Fibroblast of lung (primary cell): ENCODE results near the gene ODF2. TPM values are rescaled to one million over a fixed set of nuclear protein-coding genes. Genes with fewer than 3 reads are reported as not detected.
"Not testable (repeated sequence)": the region's sequence is repeated elsewhere in the genome, so short reads cannot be mapped to it uniquely, and the experiment has no call there.

Source experiments
- DNase-seq, 2 donors: peaks; one replicate each; pipeline versions ENCODE4 v3.0.0 to v3.0.0-alpha.2; 2010; ENCODE audit warnings: low read depth in 2 of 2
- H2AFZ ChIP-seq: 2 replicates; pipeline ENCODE4 v1.5.1; 2012; ENCODE audit warnings: low read length, control low read depth, inconsistent platforms
- H3K27ac ChIP-seq: 2 replicates; pipeline ENCODE4 v1.5.1; 2011; ENCODE audit warnings: low read length, control low read depth; ENCODE audit not compliant: insufficient read depth
- H3K27me3 ChIP-seq: 2 replicates; pipeline ENCODE4 v1.5.1; 2011; ENCODE audit warnings: mild to moderate bottlenecking, low read length; ENCODE audit not compliant: control insufficient read depth, insufficient read depth
- H3K36me3 ChIP-seq: 2 replicates; pipeline ENCODE4 v1.5.1; 2011; ENCODE audit warnings: low read length; ENCODE audit not compliant: control insufficient read depth, insufficient read depth
- H3K4me1 ChIP-seq: 2 replicates; pipeline ENCODE4 v1.5.1; 2011; ENCODE audit warnings: low read length; ENCODE audit not compliant: control insufficient read depth, insufficient read depth; ENCODE audit errors: extremely low read depth
- H3K4me2 ChIP-seq: 2 replicates; pipeline ENCODE4 v1.5.1; 2011; ENCODE audit warnings: low read length, control low read depth; ENCODE audit not compliant: insufficient read depth; ENCODE audit errors: extremely low read depth
- H3K4me3 ChIP-seq, 4 experiments: fragments of 200-600 bp in 1 of 4; sonication (generic) in 1 of 4; replicated peaks in 1 of 4; 2 replicates each; pipeline ENCODE4 v1.5.1; 2011 to 2016; ENCODE audit warnings: low read length in 4 of 4, low read depth in 3 of 4, mild to moderate bottlenecking in 3 of 4, control low read depth in 2 of 4, inconsistent platforms in 1 of 4, mixed read lengths in 1 of 4; ENCODE audit not compliant: insufficient read depth in 1 of 4; ENCODE audit errors: control extremely low read depth in 1 of 4
- H3K79me2 ChIP-seq: 2 replicates; pipeline ENCODE4 v1.5.1; 2012; ENCODE audit warnings: mild to moderate bottlenecking, low read length, inconsistent platforms; ENCODE audit not compliant: control insufficient read depth, insufficient read depth
- H3K9ac ChIP-seq: 2 replicates; pipeline ENCODE4 v1.5.1; 2011; ENCODE audit warnings: mild to moderate bottlenecking, low read length, control low read depth; ENCODE audit not compliant: insufficient read depth
- H3K9me3 ChIP-seq: 2 replicates; pipeline ENCODE4 v1.5.1; 2012; ENCODE audit warnings: low read depth, low read length; ENCODE audit not compliant: control insufficient read depth, insufficient read depth
- H4K20me1 ChIP-seq: 2 replicates; pipeline ENCODE4 v1.5.1; 2011; ENCODE audit warnings: low read length; ENCODE audit not compliant: control insufficient read depth, insufficient read depth; ENCODE audit errors: extremely low read depth
- CTCF ChIP-seq, 2 donors: IDR thresholded peaks in 1 of 2; conservative IDR thresholded peaks in 1 of 2; 1 replicate in 1 of 2; 2 replicates in 1 of 2; pipeline ENCODE4 v1.5.1; 2011 to 2012; ENCODE audit warnings: low read length in 2 of 2, control low read depth in 1 of 2, inconsistent platforms in 1 of 2, low read depth in 1 of 2, mild to moderate bottlenecking in 1 of 2
- EZH2 ChIP-seq: IDR thresholded peaks from 2 replicates; pipeline ENCODE4 v1.5.1; 2012; ENCODE audit warnings: low read length, control low read depth, mild to moderate bottlenecking; ENCODE audit errors: missing control alignments
- polyA plus RNA-seq, 2 donors: library from polyadenylated mRNA; depleted of rRNA in 1 of 2; stranded (reverse) in 1 of 2; unstranded in 1 of 2; fragments of >200 nt; gene quantifications; 2 replicates each; pipeline ENCODE4 v1.2.1, GENCODE V29; 2011 to 2012; ENCODE audit warnings: missing spikeins in 1 of 2
- total RNA-seq: library from RNA; depleted of rRNA; stranded (reverse); fragments of >200 nt; gene quantifications from 2 replicates; pipeline ENCODE4 v1.2.1, GENCODE V29; 2014

ODF2 gene
- total and polyA plus RNA-seq, 2 donors (not counting 1 experiment from before 2014, with no cell fraction given) = 10.2 to 20.6 TPM

DNA sequence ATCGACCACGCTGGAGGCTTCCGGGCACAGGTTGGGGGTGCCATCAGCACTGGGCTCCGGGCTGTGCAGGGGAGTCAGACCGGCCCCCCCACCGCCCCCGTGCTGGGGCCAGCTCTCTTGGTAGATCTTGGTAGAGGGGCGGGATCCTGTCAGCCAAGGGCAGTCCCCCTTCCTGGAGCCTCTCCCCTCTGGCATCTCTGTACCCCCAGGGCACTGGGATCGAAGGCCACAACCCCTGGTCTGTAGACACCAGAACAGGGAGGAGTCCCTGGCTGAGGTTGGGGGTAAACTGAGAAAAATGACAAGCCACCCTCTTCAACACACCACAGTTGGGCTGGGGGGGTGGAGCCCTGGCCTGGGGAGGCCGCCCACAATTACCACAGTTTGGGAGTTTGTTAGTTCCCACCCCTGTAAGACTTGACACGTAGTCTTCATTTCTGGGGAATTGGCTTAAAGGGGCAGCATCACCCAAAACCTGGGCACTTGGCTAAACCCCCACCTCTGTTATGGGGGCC, 34.3 kb upstream of the ODF2 start:
- peak overlapping the region; percentile 61 to 87 (median 78) for H3K4me3 ChIP-seq
- H3K27ac ChIP-seq = peak overlapping the region; percentile 26
- TF ChIP-seq EZH2 (no peak), CTCF (conservative IDR thresholded peaks at IDR 0.05 in 1 of 2, IDR thresholded peaks at IDR 0.05 in 1 of 2; ENCODE audit: low read depth in 1 of 2, low read length in 2 of 2) (no peak)
- peaks cover 8% of the 10 kb centered on the region for H3K36me3 ChIP-seq
- peak in 1 of 2 donors; percentile 61 for DNase-seq
- peaks cover under 1% of the 10 kb centered on the region for H3K27me3 ChIP-seq
- H3K9ac ChIP-seq = peak overlapping the region; percentile 65
- H2AFZ ChIP-seq = peak overlapping the region; percentile 57
- no peaks in the 10 kb centered on the region for H3K9me3 ChIP-seq
- H4K20me1 ChIP-seq = no peaks in the 10 kb centered on the region
- H3K4me2 ChIP-seq = peak overlapping the region; percentile 88
- H3K79me2 ChIP-seq = no peaks in the 10 kb centered on the region
- H3K4me1 ChIP-seq = peaks cover 10% of the 10 kb centered on the region

DNA sequence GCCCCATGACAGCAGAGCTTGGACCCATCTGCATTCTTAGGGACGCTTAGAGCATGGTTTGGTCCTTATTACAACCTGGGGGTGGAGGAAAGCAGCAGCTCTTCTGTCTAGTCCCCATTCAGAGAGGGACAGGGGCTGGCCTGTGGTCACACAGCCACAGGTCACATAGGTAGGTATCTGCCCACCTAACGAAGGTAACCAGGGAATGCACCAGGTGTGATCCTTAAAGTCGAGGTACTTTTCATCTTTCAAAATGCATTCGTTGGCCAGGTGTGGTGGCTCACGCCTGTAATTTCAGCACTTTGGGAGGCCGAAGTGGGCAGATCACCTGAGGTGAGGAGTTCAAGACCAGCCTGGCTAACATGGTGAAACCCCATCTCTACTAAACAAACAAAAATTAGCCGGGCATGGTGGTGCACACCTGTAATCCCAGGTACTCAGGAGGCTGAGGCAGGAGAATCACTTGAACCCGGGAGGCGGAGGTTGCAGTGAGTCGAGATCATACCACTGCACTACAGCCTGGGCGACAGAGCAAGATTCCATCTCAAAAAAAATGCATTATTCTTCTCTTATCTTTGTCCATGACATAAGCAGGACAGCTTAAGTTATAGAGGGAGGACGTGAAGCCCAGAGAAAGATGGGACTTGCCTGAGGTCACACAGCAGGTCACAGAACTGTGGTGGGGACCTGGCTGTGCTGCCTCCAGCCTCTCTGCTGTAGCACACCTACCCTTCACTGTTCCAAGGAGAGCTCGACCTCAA, 33.6 kb upstream of the ODF2 start:
- peak overlapping the region; percentile 88 for H3K4me2 ChIP-seq
- H3K4me1 ChIP-seq = peaks cover 10% of the 10 kb centered on the region
- H4K20me1 ChIP-seq, DNase-seq, H3K79me2 ChIP-seq, H3K27me3 ChIP-seq, H3K36me3 ChIP-seq, H2AFZ ChIP-seq, H3K9me3 ChIP-seq: not testable (repeated sequence)
- peak overlapping the region; percentile 61 to 87 (median 78) for H3K4me3 ChIP-seq
- peak overlapping the region; percentile 13 for H3K9ac ChIP-seq
- peak overlapping the region; percentile 5 for H3K27ac ChIP-seq

- no peak overlapping the region for H3K4me2 ChIP-seq
Observed at GRCh38 chr9:128422783-128423150, 33.0 kb upstream of the ODF2 start.

DNA sequence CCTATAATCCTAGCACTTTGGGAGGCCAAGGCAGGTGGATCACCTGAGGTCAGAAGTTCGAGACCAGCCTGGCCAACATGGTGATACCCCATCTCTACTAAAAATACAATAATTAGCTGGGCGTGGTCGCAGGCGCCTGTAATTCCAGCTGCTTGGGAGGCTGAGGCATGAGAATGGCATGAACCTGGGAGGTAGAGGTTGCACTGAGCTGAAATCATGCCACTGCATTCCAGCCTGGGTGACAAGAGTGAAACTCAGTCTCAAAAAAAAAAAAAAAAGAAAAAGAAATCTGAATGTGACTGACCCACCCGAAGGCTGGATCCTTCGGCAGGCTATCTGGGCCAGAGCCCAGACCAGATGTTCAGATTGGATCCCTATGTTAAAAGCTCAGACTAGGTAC, 32.5 kb upstream of the ODF2 start:
- DNase-seq, H2AFZ ChIP-seq, H4K20me1 ChIP-seq, H3K9ac ChIP-seq, H3K27ac ChIP-seq, H3K4me3 ChIP-seq, H3K27me3 ChIP-seq, H3K79me2 ChIP-seq, H3K36me3 ChIP-seq, H3K9me3 ChIP-seq, H3K4me2 ChIP-seq: not testable (repeated sequence)
- H3K4me1 ChIP-seq = peaks cover 10% of the 10 kb centered on the region

More at GRCh38 chr9:128422783-128423150, 33.0 kb upstream of the ODF2 start:
- TF ChIP-seq EZH2 = no peak
- no peak for TF ChIP-seq CTCF (conservative IDR thresholded peaks at IDR 0.05 in 1 of 2, IDR thresholded peaks at IDR 0.05 in 1 of 2; ENCODE audit: low read depth in 1 of 2, low read length in 2 of 2)
- Histone ChIP-seq H3K9me3 (no peaks in the 10 kb centered on the region), H4K20me1 (no peaks in the 10 kb centered on the region), H3K4me3 (no peak overlapping the region), H3K79me2 (no peaks in the 10 kb centered on the region), H3K27ac (no peak overlapping the region), H3K36me3 (peaks cover 8% of the 10 kb centered on the region), H3K27me3 (no peaks in the 10 kb centered on the region), H2AFZ (no peak overlapping the region), H3K4me1 (peaks cover 10% of the 10 kb centered on the region), H3K9ac (no peak overlapping the region)
- DNase-seq = no peak
